HG02885 (cell line): ENCODE results near the gene ULK4.
"Not testable (repeated sequence)": the region's sequence is repeated elsewhere in the genome, so short reads cannot be mapped to it uniquely, and the experiment has no call there.

ENCODE experiments used
- ATAC-seq: cut with Tn5 transposase; IDR thresholded peaks from one replicate; pipeline ENCODE4 v1.9.1; 2021; ENCODE audit warnings: mild to moderate bottlenecking; ENCODE audit not compliant: unreplicated experiment, poor library complexity

ULK4 gene

GRCh38 chr3:41404582-41404981 is 557.3 kb downstream of the ULK4 start:
- ATAC-seq: no peak

GRCh38 chr3:41394896-41395295 is 567.0 kb downstream of the ULK4 start:
- no peak for ATAC-seq

GRCh38 chr3:41370765-41371535 is 591.0 kb downstream of the ULK4 start:
- not testable (repeated sequence) for ATAC-seq

GRCh38 chr3:41370307-41370706 is 591.6 kb downstream of the ULK4 start:
- ATAC-seq: no peak

GRCh38 chr3:41369838-41370237 is 592.1 kb downstream of the ULK4 start:
- no peak for ATAC-seq

GRCh38 chr3:41365973-41366372 is 595.9 kb downstream of the ULK4 start:
- no peak for ATAC-seq

- no peak for ATAC-seq
Measured at GRCh38 chr3:41364736-41365135, 597.2 kb downstream of the ULK4 start.

GRCh38 chr3:41363830-41364523 is 597.9 kb downstream of the ULK4 start:
- ATAC-seq: no peak

GRCh38 chr3:41362638-41363559 is 599.0 kb downstream of the ULK4 start:
- ATAC-seq: no peak

- ATAC-seq: no peak
Measured at GRCh38 chr3:41357271-41357670, 604.6 kb downstream of the ULK4 start.

GRCh38 chr3:41356775-41357174 is 605.1 kb downstream of the ULK4 start:
- ATAC-seq: no peak

GRCh38 chr3:41352510-41352909 is 609.4 kb downstream of the ULK4 start:
- ATAC-seq: no peak

- ATAC-seq: no peak
Measured at GRCh38 chr3:41350441-41350840, 611.5 kb downstream of the ULK4 start.

- ATAC-seq: no peak
Measured at GRCh38 chr3:41348401-41348800, 613.5 kb downstream of the ULK4 start.

GRCh38 chr3:41346698-41347270 is 615.1 kb downstream of the ULK4 start:
- no peak for ATAC-seq

- no peak for ATAC-seq
Measured at GRCh38 chr3:41345788-41346187, 616.1 kb downstream of the ULK4 start.

GRCh38 chr3:41339758-41340157 is 622.1 kb downstream of the ULK4 start:
- no peak for ATAC-seq

- no peak for ATAC-seq
Measured at GRCh38 chr3:41338276-41338675, 623.6 kb downstream of the ULK4 start.

GRCh38 chr3:41334426-41334825 is 627.5 kb downstream of the ULK4 start:
- ATAC-seq: no peak

- ATAC-seq: no peak
Measured at GRCh38 chr3:41331041-41331440, 630.9 kb downstream of the ULK4 start.
